Nephron (organoid): ENCODE results near the gene MRNIP.

Source experiments
- H3K27ac Mint-ChIP-seq, 3 experiments: 2 replicates each; pipeline ENCODE4 v1.8.0; 2020; ENCODE audit warnings: mixed read lengths in 3 of 3, mild to moderate bottlenecking in 2 of 3, moderate library complexity in 1 of 3
- H3K27me3 Mint-ChIP-seq: 2 replicates; pipeline ENCODE4 v1.8.0; 2021; ENCODE audit warnings: low read depth, mild to moderate bottlenecking, moderate library complexity, mixed read lengths
- H3K36me3 Mint-ChIP-seq: 2 replicates; pipeline ENCODE4 v1.8.0; 2020; ENCODE audit warnings: low read depth, mixed read lengths
- H3K4me1 Mint-ChIP-seq: 2 replicates; pipeline ENCODE4 v1.8.0; 2020; ENCODE audit warnings: mixed read lengths
- H3K4me3 Mint-ChIP-seq, 3 experiments: 2 replicates each; pipeline ENCODE4 v1.8.0; 2020; ENCODE audit warnings: mild to moderate bottlenecking in 3 of 3, mixed read lengths in 3 of 3, moderate library complexity in 2 of 3
- H3K9me3 Mint-ChIP-seq: 2 replicates; pipeline ENCODE4 v1.8.0; 2020; ENCODE audit warnings: mixed read lengths
- CTCF ChIP-seq, 3 experiments: fragments of 200-600 bp; sonication (generic); IDR thresholded peaks; one replicate each; pipeline ENCODE4 v1.5.0; 2021; ENCODE audit warnings: antibody characterized with exemption in 3 of 3; ENCODE audit not compliant: unreplicated experiment in 3 of 3

MRNIP gene

DNA sequence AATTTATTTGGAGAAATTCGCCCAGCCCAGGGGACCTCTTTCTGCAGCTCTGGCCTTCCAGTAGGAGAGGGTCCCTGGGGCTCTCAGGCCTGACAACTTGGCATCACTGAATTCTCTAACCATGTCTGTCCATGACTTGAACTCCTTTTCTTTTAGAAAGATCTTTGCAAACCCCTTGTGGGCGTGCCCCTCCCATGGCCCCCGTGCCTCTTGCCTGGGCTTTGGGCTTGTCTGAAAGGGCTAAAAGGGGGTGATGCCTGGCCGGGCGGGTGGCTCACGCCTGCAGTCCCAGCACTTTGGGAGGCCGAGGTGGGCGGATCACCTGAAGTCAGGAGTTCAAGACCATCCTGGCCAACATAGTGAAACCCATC is 41.2 kb downstream of the MRNIP start:
- Mint-ChIP-seq H3K27me3 (no peaks in the 10 kb centered on the region), H3K27ac (no peak overlapping the region), H3K9me3 (no peaks in the 10 kb centered on the region), H3K36me3 (peaks cover 26% of the 10 kb centered on the region), H3K4me3 (peak overlapping the region; percentile 60 to 83 (median 78)), H3K4me1 (peaks cover 24% of the 10 kb centered on the region)
- no peak for TF ChIP-seq CTCF (IDR thresholded peaks at IDR 0.05; ENCODE audit: unreplicated experiment in 3 of 3)

GRCh38 chr5:179816796-179817469 is 41.7 kb downstream of the MRNIP start:
- Mint-ChIP-seq H3K4me1 (peaks cover 18% of the 10 kb centered on the region), H3K27ac (no peak overlapping the region), H3K27me3 (no peaks in the 10 kb centered on the region), H3K9me3 (no peaks in the 10 kb centered on the region), H3K36me3 (peaks cover 26% of the 10 kb centered on the region), H3K4me3 (peak overlapping the region; percentile 60 to 83 (median 78))
- no peak for TF ChIP-seq CTCF (IDR thresholded peaks at IDR 0.05; ENCODE audit: unreplicated experiment in 3 of 3)

- peaks cover 14% of the 10 kb centered on the region for H3K4me1 Mint-ChIP-seq
- H3K27ac Mint-ChIP-seq, result no peak overlapping the region
- H3K27me3 Mint-ChIP-seq, result no peaks in the 10 kb centered on the region
- H3K4me3 Mint-ChIP-seq, result peak overlapping the region; percentile 60 to 71 (median 70)
- peaks cover 26% of the 10 kb centered on the region for H3K36me3 Mint-ChIP-seq
- TF ChIP-seq CTCF (IDR thresholded peaks at IDR 0.05; ENCODE audit: unreplicated experiment in 3 of 3), result no peak
- no peaks in the 10 kb centered on the region for H3K9me3 Mint-ChIP-seq
Observed at GRCh38 chr5:179816401-179816795, 42.2 kb downstream of the MRNIP start.

DNA sequence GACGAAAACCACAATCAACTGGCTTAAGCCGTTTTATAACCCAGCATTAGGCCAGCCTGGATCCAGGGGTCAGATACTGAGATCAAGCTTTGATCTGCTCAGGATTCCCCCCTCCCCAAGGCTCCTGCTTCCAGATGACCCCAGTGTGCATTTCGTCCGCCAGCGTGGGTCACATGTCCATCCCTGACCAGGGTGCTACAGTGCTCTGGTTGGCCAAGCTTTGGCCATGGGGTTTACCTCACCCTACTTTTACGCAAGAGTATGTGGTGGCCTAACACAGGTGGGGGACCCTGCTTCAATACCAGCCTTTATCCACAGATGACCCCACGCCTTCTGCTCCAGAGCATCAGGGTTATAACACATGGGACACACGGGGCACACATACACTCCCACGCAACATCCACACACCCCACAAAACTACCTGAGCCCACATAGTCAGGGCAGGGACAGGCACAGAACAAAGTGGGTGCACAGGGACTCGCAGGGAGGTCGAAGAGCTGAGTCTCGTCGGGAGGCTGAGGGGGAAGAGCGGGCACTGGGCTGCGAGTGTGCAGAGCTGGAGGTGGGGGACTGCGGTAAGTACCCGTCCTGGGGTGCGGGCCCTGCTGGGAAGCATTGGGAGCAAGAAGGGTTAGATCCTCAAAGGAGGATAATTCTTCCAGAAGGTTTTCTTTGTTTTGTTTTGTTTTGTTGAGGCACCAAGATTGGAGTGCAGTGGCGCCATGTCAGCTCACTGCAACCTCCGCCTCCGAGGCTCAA is 42.9 kb downstream of the MRNIP start:
- peak overlapping the region; percentile 62 to 87 (median 65) for H3K4me3 Mint-ChIP-seq
- no peak for TF ChIP-seq CTCF (IDR thresholded peaks at IDR 0.05; ENCODE audit: unreplicated experiment in 3 of 3)
- peaks cover 26% of the 10 kb centered on the region for H3K36me3 Mint-ChIP-seq
- peaks cover 14% of the 10 kb centered on the region for H3K4me1 Mint-ChIP-seq
- H3K9me3 Mint-ChIP-seq, result no peaks in the 10 kb centered on the region
- H3K27me3 Mint-ChIP-seq, result no peaks in the 10 kb centered on the region
- H3K27ac Mint-ChIP-seq, result peak overlapping the region in 1 of 3 experiments; percentile 53

DNA sequence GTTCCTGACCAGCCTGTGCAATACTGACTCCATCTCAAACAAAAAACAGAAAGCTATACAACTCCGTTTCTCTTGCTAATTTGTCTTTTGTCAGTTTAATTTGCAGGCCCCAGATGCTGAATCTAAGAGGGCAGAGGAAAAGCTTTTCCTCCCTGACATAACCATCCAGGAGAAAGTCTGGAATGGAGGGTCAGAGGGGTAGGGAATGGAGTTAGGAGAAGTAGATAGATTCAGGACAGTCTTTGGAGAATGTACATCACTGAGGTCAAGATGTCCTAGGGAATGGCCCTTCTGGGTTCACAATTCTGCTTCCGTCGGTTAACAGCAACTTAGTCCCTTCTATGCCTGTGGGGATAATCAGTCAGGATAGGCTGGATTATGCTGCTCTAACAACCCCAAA is 44.5 kb downstream of the MRNIP start:
- Mint-ChIP-seq H3K27ac (no peak overlapping the region), H3K36me3 (peaks cover 26% of the 10 kb centered on the region), H3K27me3 (no peaks in the 10 kb centered on the region), H3K4me1 (peaks cover 8% of the 10 kb centered on the region), H3K9me3 (no peaks in the 10 kb centered on the region), H3K4me3 (no peak overlapping the region)
- no peak for TF ChIP-seq CTCF (IDR thresholded peaks at IDR 0.05; ENCODE audit: unreplicated experiment in 3 of 3)
